Measurements from ENCODE around the gene POU6F2. TPM values are rescaled to one million over a fixed set of nuclear protein-coding genes. Genes with fewer than 3 reads are reported as not detected.

POU6F2 gene
- total and polyA plus RNA-seq, 9 of the 15 experiments (the other 6 are each of a cell fraction or from before 2014, with no cell fraction given): 0.29 to 1.5 (median 0.96) TPM

- TF ChIP-seq ID3 (CRISPR knock-in tag; IDR thresholded peaks at IDR 0.05) (no peak), ID3 (tag; IDR thresholded peaks at IDR 0.05) (no peak), BACH1 (tag; IDR thresholded peaks at IDR 0.05) (no peak), ZNF76 (CRISPR knock-in tag; IDR thresholded peaks at IDR 0.05; ENCODE audit: borderline replicate concordance) (no peak), BDP1 (IDR thresholded peaks at IDR 0.05; ENCODE audit: insufficient read depth, insufficient read length) (no peak), BRD4 (IDR thresholded peaks at IDR 0.05) (no peak), XRCC4 (IDR thresholded peaks at IDR 0.05; ENCODE audit: extremely low read depth, insufficient read depth, insufficient read length) (no peak), CC2D1A (IDR thresholded peaks at IDR 0.05) (no peak), ERF (CRISPR knock-in tag; IDR thresholded peaks at IDR 0.05) (no peak), HLTF (IDR thresholded peaks at IDR 0.05) (no peak)
Observed at GRCh38 chr7:39051707-39052106, 74.0 kb downstream of the POU6F2 start (continued).

GRCh38 chr7:39054731-39055130 lies 77.0 kb downstream of the POU6F2 start:
- WGBS (ENCODE audit: insufficient coverage, low coverage, missing lambda C conversion rate): 1% methylated on average over 4 of the region's 4 CpGs
- no peak overlapping the region for H3K9ac ChIP-seq (ENCODE audit: insufficient read depth in 1 of 2, low read depth in 2 of 2, low read length in 2 of 2)
- in situ Hi-C loops (cut with MboI): no loop called here
- H3K4me2 ChIP-seq (ENCODE audit: insufficient read depth, low read length): no peak overlapping the region
- no peaks in the 10 kb centered on the region for H3K4me1 ChIP-seq (replicated peaks in 1 of 2; ENCODE audit: control insufficient read depth in 2 of 2, insufficient read depth in 2 of 2, low read length in 2 of 2)
- no peaks in the 10 kb centered on the region for H3K79me2 ChIP-seq (ENCODE audit: control insufficient read depth, insufficient read depth, low read length)
- TF ChIP-seq NUFIP1 (IDR thresholded peaks at IDR 0.05; ENCODE audit: partially characterized antibody) (no peak), FOSL1 (tag; conservative IDR thresholded peaks at IDR 0.05) (0 out of 2 replicates have a peak, but pooled peaks have one; percentile 24), CREB5 (CRISPR knock-in tag; IDR thresholded peaks at IDR 0.05) (no peak), BDP1 (IDR thresholded peaks at IDR 0.05; ENCODE audit: insufficient read depth, insufficient read length) (no peak), CCNT2 (IDR thresholded peaks at IDR 0.05; ENCODE audit: borderline replicate concordance, extremely low read depth, insufficient read length, low read depth, low read length) (no peak), ZBTB8A (IDR thresholded peaks at IDR 0.05; ENCODE audit: partially characterized antibody) (no peak)
- H3K4me3 ChIP-seq: no peak overlapping the region
- intact Hi-C loops (cut with micrococcal nuclease): no loop called here
- no peaks in the 10 kb centered on the region for H3K9me1 ChIP-seq (ENCODE audit: control insufficient read depth, insufficient read depth, low read length)
- FAIRE-seq: no peak
- POLR2A ChIA-PET: no interaction called here
- CTCF ChIA-PET (ENCODE audit: low intra/inter-chr PET ratio): no interaction called here
- no peaks in the 10 kb centered on the region for H3K36me3 ChIP-seq (ENCODE audit: control insufficient read depth, insufficient read depth, low read length)
- H3K27me3 ChIP-seq (ENCODE audit: control insufficient read depth in 2 of 2, insufficient read depth in 2 of 2, low read length in 2 of 2): no peaks in the 10 kb centered on the region; a peak in 1 of 5 replicates
- no TSS peak for BruUV-seq (replicated peaks)
- DNase-seq (ENCODE audit: extremely low read depth in 1 of 4, low spot score in 3 of 4): no peak
- no peaks in the 10 kb centered on the region; the same call in 1 of the 2 replicates for H4K20me1 ChIP-seq (replicated peaks; ENCODE audit: control insufficient read depth, insufficient read depth, low read length)
- no peak overlapping the region for H2AFZ ChIP-seq (ENCODE audit: low read depth, low read length)
- ATAC-seq: no peak
- no peaks in the 10 kb centered on the region for H3K9me3 ChIP-seq (replicated peaks; ENCODE audit: control insufficient read depth, insufficient read depth, low read depth, low read length)
- no peak overlapping the region for H3K27ac ChIP-seq (ENCODE audit: extremely low read depth, low read depth, low read length)
